AG09309 (cell line): ENCODE data around the gene TAS2R13.
A peak's percentile ranks its signal among the peaks of the same experiment; 100 is the strongest.

ENCODE experiments used
- DNase-seq: peaks from one replicate; pipeline ENCODE4 v3.0.0-alpha.2; 2010; ENCODE audit warnings: low read depth
- H3K4me3 ChIP-seq: 2 replicates; pipeline ENCODE4 v1.5.1; 2011; ENCODE audit warnings: mild to moderate bottlenecking, low read depth, low read length, moderate library complexity; ENCODE audit not compliant: control insufficient read depth
- TF ChIP-seq, protein P1 (sequence below): IDR thresholded peaks from 2 replicates; pipeline ENCODE4 v1.5.1; 2011; ENCODE audit warnings: mild to moderate bottlenecking, low read depth, low read length, inconsistent platforms; ENCODE audit not compliant: insufficient read depth, control insufficient read depth; ENCODE audit errors: missing control alignments

TAS2R13 gene

DNA sequence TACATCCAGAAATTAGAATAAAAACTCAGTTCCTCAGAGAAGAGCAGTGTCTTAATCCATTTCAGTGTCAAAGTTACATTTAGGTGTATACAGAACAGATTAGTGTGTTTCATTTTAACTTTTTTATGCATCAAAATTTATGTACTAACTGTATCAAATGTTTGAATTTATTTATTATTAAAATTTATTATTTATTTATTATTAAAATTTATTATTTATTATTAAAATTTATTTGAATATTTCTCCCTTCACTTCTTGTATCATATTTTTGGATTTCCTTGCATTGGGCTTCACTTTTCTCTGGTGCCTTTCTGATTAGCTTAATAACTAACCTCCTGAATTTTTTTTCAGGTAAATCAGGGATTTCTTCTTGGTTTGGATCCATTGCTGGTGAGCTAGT is 32.0 kb upstream of the TAS2R13 start:
- DNase-seq: no peak
- H3K4me3 ChIP-seq: no peak overlapping the region
- TF ChIP-seq, protein P1, sequence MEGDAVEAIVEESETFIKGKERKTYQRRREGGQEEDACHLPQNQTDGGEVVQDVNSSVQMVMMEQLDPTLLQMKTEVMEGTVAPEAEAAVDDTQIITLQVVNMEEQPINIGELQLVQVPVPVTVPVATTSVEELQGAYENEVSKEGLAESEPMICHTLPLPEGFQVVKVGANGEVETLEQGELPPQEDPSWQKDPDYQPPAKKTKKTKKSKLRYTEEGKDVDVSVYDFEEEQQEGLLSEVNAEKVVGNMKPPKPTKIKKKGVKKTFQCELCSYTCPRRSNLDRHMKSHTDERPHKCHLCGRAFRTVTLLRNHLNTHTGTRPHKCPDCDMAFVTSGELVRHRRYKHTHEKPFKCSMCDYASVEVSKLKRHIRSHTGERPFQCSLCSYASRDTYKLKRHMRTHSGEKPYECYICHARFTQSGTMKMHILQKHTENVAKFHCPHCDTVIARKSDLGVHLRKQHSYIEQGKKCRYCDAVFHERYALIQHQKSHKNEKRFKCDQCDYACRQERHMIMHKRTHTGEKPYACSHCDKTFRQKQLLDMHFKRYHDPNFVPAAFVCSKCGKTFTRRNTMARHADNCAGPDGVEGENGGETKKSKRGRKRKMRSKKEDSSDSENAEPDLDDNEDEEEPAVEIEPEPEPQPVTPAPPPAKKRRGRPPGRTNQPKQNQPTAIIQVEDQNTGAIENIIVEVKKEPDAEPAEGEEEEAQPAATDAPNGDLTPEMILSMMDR: no peak

DNA sequence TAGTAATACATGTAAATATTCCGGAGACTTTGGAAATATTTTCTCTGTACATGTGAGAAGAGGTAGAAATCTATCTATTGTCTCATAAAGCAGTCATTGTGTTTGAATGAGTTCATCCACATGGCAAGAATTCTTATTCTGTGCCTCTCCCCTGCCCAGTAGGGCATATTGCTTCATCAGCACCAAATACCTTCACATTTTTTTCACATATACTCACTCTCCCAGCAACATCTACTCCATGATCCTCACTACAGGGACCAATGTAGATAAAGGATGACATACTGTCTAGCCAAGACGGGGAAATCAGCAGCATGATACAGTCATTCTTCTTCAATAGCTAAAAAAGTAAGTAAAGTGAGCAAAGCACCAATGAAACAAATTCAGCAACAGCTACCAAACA is 31.0 kb upstream of the TAS2R13 start:
- no peak overlapping the region for H3K4me3 ChIP-seq
- DNase-seq: peak; percentile 59
- TF ChIP-seq, protein P1: no peak

DNA sequence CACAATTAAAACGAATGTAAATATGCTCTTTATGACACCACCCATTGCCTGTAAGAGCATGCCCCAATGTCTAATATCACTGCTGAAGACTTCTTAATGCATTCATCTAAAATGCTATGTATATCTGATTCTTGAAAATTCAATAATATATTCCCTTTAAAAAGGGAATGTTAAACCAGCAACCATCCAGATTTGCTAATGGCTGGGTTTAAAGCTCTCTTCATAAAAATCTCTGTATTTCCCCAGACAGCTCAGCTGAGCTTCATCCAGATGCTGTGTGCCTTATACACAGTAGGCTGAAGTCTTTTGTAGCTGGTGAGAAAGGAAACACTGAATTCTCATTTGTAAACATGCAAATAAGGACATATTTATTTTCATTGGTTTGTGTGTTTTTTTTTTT is 29.8 kb upstream of the TAS2R13 start, which contains the start of gene TAS2R14:
Gene TAS2R14, minus strand, starts transcription at position 101 of the 400 bp plus-strand sequence. Its CDS starts 56 bp downstream, at position 45.
- no peak for DNase-seq
- no peak within 1 kb of the TSS for H3K4me3 ChIP-seq
- TF ChIP-seq, protein P1: no peak

DNA sequence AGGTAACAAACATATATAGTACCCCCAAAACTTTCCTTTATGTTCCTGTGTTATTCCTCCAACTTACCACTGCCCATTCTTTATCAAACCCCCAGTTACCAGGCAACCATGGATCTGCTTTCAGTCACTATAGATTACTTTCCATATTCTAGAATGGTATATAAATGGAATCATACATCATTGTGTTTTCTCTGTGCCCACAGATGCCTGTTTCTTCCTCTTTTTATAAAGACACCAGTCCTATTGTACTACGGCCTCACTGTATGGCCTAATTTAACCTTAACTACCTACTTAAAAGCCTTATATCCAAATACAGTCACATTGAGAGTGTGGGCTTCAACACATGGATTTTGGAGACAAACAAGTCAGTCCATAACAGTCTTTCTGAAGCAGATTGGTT is 27.1 kb upstream of the TAS2R13 start:
- TF ChIP-seq, protein P1: no peak
- no peak for DNase-seq
- no peak overlapping the region for H3K4me3 ChIP-seq

DNA sequence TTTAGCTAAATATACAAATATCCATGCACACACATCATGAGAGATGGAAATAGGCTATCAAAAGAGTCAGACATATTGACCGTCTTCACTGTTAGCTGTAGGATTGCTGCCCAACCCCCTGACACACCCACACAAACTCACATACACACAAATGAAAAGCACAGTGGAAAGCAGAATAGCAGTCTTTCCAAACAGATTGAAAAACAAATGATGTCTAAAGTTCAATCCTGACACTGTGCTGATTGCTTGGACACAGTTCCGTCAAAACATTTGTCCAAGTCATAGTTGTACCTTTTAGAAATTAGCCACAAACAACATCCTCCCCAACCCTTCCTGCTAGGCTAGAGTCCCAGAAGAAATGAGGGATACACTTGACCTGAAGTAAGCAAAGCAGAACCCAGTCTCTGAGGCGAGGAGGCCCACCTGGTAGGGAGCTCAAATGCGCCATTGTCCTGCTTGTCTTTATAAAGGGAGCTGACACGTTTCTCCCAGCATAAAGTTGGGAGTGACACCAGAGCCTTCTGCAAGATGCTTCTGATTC is 19.5 kb upstream of the TAS2R13 start, which contains the start of gene PRH2:
Gene PRH2, plus strand, starts transcription at position 491 of the 541 bp plus-strand sequence. Its CDS starts 38 bp downstream, at position 529.
- no peak for DNase-seq
- no peak within 1 kb of the TSS for H3K4me3 ChIP-seq
- TF ChIP-seq, protein P1: no peak

DNA sequence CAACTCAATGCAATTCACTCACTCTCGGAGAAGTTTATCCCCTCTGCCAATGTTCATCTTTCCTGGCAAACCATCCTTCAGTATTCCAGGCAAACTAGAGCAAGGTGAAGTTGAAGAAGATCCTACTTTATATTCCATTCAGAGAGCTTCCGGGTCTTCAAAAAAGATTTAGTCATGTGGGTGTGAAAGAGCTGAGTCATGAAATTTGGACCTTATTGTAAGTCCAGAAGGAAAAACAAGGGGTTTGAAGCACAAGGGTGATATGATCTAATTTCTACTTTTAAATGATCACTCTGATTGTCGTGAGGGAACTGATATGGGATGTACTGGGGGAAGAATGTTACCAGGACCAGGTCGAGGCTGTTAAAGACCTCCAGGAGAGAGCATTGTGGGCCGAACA is 16.9 kb upstream of the TAS2R13 start:
- TF ChIP-seq, protein P1: no peak
- no peak overlapping the region for H3K4me3 ChIP-seq
- no peak for DNase-seq
